HCT116 (cell line): ENCODE data around the gene PXYLP1.

Experiments used
- EGR1 ChIP-seq: IDR thresholded peaks from 2 replicates; pipeline ENCODE4 v1.6.1; 2012; ENCODE audit warnings: low read depth
- ELF1 ChIP-seq: IDR thresholded peaks from 2 replicates; pipeline ENCODE4 v1.6.1; 2012; ENCODE audit warnings: low read depth, borderline replicate concordance
- EZH2 ChIP-seq: fragments of 200-600 bp; sonication (generic); IDR thresholded peaks from 2 replicates; pipeline ENCODE4 v1.6.1; 2017; ENCODE audit warnings: antibody characterized with exemption, mixed run types
- EZH2phosphoT487 ChIP-seq: fragments of 200-600 bp; IDR thresholded peaks from 2 replicates; pipeline ENCODE4 v1.6.1; 2018; ENCODE audit warnings: antibody characterized with exemption, borderline replicate concordance
- FOSL1 ChIP-seq: IDR thresholded peaks from 2 replicates; pipeline ENCODE4 v1.6.1; 2012; ENCODE audit warnings: low read depth
- POLR2A ChIP-seq: IDR thresholded peaks from 2 replicates; pipeline ENCODE4 v1.7.0; 2011; ENCODE audit warnings: borderline replicate concordance; ENCODE audit not compliant: insufficient read depth, insufficient read length; ENCODE audit errors: extremely low read depth
- POLR2AphosphoS5 ChIP-seq: IDR thresholded peaks from 2 replicates; pipeline ENCODE4 v1.6.1; 2011; ENCODE audit warnings: mild to moderate bottlenecking, low read depth, low read length, moderate library complexity
- SIN3A ChIP-seq: IDR thresholded peaks from 2 replicates; pipeline ENCODE4 v1.6.1; 2012; ENCODE audit warnings: low read depth
- SP1 ChIP-seq: IDR thresholded peaks from 2 replicates; pipeline ENCODE4 v1.6.1; 2012; ENCODE audit warnings: low read depth
- TCF7L2 ChIP-seq: IDR thresholded peaks from 2 replicates; pipeline ENCODE4 v1.7.0; 2011; ENCODE audit warnings: borderline replicate concordance, inconsistent platforms; ENCODE audit not compliant: insufficient read depth, insufficient read length; ENCODE audit errors: extremely low read depth
- TF ChIP-seq, protein P1 (sequence below): IDR thresholded peaks from 2 replicates; pipeline ENCODE4 v1.6.1; 2012; ENCODE audit warnings: low read depth
- TF ChIP-seq, protein P2 (sequence below), 3 experiments: fragments of 200-600 bp in 1 of 3; sonication (generic) in 1 of 3; IDR thresholded peaks in 2 of 3; conservative IDR thresholded peaks in 1 of 3; 2 replicates each; pipeline ENCODE4 v1.5.1; 2012 to 2017; ENCODE audit warnings: low read depth in 2 of 3, low read length in 2 of 3, antibody characterized with exemption in 1 of 3, borderline replicate concordance in 1 of 3, control low read depth in 1 of 3, mild to moderate bottlenecking in 1 of 3, mixed read lengths in 1 of 3, mixed run types in 1 of 3, moderate library complexity in 1 of 3; ENCODE audit not compliant: insufficient read depth in 1 of 3
- TF ChIP-seq, protein P3 (sequence below): IDR thresholded peaks from 2 replicates; pipeline ENCODE4 v1.6.1; 2012

DNA sequence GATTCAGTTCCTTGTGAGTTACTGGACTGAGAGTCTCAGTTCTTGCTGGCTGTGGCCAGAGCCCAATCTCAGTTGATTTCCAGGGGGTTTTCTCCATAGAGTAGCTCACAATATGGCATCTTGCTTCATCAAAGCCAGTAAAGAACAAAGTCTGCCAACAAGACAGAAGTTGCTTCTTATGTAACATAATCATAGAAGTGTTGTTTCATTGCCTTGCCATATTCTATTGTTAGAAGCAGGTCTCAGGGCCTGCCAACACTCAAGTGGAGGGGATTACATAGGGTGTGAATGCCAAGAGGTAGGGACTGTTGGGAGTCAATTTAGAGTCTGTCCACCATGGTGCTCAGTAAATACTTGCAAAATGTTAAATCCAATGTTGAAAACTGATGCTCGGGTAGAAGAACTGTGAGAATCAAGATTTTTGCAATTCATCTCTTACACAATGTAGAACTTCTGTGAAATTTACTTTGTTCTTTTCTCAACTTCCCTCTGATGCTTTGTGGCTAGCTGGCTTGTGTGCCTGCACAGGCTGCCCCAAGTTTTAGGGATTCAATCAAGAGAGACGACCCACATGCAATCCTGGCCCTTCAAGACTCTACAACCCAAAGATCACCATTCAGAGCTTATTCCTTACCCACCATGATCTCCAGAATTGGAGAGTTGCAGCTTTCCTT is 13.3 kb upstream of the PXYLP1 start:
- TF ChIP-seq POLR2A: no peak
- TF ChIP-seq EZH2phosphoT487: no peak
- TF ChIP-seq, protein P1, sequence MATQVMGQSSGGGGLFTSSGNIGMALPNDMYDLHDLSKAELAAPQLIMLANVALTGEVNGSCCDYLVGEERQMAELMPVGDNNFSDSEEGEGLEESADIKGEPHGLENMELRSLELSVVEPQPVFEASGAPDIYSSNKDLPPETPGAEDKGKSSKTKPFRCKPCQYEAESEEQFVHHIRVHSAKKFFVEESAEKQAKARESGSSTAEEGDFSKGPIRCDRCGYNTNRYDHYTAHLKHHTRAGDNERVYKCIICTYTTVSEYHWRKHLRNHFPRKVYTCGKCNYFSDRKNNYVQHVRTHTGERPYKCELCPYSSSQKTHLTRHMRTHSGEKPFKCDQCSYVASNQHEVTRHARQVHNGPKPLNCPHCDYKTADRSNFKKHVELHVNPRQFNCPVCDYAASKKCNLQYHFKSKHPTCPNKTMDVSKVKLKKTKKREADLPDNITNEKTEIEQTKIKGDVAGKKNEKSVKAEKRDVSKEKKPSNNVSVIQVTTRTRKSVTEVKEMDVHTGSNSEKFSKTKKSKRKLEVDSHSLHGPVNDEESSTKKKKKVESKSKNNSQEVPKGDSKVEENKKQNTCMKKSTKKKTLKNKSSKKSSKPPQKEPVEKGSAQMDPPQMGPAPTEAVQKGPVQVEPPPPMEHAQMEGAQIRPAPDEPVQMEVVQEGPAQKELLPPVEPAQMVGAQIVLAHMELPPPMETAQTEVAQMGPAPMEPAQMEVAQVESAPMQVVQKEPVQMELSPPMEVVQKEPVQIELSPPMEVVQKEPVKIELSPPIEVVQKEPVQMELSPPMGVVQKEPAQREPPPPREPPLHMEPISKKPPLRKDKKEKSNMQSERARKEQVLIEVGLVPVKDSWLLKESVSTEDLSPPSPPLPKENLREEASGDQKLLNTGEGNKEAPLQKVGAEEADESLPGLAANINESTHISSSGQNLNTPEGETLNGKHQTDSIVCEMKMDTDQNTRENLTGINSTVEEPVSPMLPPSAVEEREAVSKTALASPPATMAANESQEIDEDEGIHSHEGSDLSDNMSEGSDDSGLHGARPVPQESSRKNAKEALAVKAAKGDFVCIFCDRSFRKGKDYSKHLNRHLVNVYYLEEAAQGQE: no peak
- TF ChIP-seq, protein P2, sequence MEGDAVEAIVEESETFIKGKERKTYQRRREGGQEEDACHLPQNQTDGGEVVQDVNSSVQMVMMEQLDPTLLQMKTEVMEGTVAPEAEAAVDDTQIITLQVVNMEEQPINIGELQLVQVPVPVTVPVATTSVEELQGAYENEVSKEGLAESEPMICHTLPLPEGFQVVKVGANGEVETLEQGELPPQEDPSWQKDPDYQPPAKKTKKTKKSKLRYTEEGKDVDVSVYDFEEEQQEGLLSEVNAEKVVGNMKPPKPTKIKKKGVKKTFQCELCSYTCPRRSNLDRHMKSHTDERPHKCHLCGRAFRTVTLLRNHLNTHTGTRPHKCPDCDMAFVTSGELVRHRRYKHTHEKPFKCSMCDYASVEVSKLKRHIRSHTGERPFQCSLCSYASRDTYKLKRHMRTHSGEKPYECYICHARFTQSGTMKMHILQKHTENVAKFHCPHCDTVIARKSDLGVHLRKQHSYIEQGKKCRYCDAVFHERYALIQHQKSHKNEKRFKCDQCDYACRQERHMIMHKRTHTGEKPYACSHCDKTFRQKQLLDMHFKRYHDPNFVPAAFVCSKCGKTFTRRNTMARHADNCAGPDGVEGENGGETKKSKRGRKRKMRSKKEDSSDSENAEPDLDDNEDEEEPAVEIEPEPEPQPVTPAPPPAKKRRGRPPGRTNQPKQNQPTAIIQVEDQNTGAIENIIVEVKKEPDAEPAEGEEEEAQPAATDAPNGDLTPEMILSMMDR (IDR thresholded peaks at IDR 0.05 in 2 of 3, conservative IDR thresholded peaks at IDR 0.05 in 1 of 3; ENCODE audit: borderline replicate concordance in 1 of 3, insufficient read depth in 1 of 3, low read depth in 2 of 3, low read length in 2 of 3): no peak
- TF ChIP-seq EZH2: no peak
- TF ChIP-seq EGR1: no peak
- no peak for TF ChIP-seq TCF7L2
- no peak for TF ChIP-seq SIN3A
- TF ChIP-seq, protein P3, sequence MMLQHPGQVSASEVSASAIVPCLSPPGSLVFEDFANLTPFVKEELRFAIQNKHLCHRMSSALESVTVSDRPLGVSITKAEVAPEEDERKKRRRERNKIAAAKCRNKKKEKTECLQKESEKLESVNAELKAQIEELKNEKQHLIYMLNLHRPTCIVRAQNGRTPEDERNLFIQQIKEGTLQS: no peak
- TF ChIP-seq SP1: no peak
- TF ChIP-seq POLR2AphosphoS5: no peak
- no peak for TF ChIP-seq FOSL1
- TF ChIP-seq ELF1: no peak
